ENCODE measurements around the gene LYL1. TPM values are rescaled to one million over a fixed set of nuclear protein-coding genes. Genes with fewer than 3 reads are reported as not detected.

LYL1 gene
- total RNA-seq, 1 donor from 2014 or later = 0.50 TPM

DNA sequence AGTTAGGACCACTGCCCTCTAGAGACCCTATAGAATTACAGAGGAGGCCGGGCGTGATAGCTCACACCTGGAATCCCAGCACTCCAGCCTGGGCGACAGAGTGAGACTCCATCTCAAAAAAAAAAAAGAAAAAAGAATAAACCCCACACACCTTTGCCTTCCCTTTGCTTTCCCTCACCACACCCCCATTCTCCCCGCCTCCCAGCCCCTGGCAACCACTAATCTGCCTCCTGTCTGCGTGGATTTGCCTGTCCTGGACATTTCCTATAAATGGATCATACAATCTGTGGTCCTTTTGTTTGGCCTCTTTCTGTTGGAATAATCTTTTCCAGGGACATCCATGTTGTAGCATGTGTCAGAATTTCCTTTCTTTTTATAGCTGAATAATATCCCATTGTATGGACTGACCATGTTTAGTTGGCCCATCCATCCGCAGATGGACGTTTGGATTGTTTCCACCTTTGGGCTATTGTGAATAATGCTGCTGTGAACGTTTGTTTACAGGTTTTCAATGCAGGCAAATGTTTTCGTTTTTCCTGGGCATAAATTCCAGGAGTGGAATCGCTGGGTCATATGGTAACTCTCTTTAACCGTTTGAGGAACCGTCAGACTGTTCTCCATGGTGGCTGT is 30.7 kb upstream of the LYL1 start:
- Mint-ChIP-seq H3K4me1 (ENCODE audit: low read depth) (peaks cover 7% of the 10 kb centered on the region), H3K4me3 (ENCODE audit: low read depth) (no peak overlapping the region)

DNA sequence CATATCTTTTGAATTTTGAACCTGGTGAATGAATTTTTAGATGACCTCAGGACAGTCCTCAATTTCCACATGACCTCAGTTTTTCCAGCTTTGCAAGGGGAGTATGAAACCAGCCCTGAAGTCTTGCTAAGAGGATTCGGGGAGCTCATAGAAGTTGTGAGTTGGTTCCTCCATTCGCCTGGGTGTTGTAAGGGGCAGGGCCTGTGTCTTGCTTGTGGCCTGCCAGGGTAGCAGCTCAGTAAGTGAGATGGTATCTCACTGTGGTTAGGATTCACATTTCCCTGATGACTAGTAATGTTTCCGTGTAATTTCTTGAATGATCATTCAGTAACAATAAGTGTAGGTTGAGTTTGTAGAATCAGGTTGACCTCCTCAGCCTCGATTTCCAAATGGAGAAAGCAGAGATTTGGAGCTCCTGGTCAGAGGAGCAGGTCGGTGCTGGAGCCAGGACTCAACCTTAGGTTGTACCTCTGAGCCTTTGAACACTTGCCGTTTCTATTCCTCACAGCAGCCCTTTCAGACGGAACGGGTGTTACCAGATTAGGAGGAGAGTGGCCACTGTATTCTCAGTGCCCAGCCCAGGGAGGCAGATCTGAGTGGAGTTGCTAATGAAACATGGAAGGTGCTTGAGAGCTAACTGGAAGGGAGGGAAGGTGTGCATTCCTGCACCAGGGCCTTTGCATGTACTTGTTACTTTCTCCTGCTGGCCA is 30.0 kb upstream of the LYL1 start:
- DNase-seq (ENCODE audit: low spot score, unreplicated experiment) = no peak
- H3K36me3 Mint-ChIP-seq (ENCODE audit: insufficient read depth) = no peaks in the 10 kb centered on the region

More for the DNA sequence above, 30.7 kb upstream of the LYL1 start:
- TF ChIP-seq, protein P1, sequence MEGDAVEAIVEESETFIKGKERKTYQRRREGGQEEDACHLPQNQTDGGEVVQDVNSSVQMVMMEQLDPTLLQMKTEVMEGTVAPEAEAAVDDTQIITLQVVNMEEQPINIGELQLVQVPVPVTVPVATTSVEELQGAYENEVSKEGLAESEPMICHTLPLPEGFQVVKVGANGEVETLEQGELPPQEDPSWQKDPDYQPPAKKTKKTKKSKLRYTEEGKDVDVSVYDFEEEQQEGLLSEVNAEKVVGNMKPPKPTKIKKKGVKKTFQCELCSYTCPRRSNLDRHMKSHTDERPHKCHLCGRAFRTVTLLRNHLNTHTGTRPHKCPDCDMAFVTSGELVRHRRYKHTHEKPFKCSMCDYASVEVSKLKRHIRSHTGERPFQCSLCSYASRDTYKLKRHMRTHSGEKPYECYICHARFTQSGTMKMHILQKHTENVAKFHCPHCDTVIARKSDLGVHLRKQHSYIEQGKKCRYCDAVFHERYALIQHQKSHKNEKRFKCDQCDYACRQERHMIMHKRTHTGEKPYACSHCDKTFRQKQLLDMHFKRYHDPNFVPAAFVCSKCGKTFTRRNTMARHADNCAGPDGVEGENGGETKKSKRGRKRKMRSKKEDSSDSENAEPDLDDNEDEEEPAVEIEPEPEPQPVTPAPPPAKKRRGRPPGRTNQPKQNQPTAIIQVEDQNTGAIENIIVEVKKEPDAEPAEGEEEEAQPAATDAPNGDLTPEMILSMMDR (IDR thresholded peaks at IDR 0.05; ENCODE audit: unreplicated experiment) = no peak
- H3K9me3 Mint-ChIP-seq (ENCODE audit: low read depth) = no peaks in the 10 kb centered on the region
- DNase-seq (ENCODE audit: low spot score, unreplicated experiment) = no peak
- no peaks in the 10 kb centered on the region for H3K27me3 Mint-ChIP-seq
- peak overlapping the region; percentile 4 for H3K27ac Mint-ChIP-seq
- no peaks in the 10 kb centered on the region for H3K36me3 Mint-ChIP-seq (ENCODE audit: insufficient read depth)

DNA sequence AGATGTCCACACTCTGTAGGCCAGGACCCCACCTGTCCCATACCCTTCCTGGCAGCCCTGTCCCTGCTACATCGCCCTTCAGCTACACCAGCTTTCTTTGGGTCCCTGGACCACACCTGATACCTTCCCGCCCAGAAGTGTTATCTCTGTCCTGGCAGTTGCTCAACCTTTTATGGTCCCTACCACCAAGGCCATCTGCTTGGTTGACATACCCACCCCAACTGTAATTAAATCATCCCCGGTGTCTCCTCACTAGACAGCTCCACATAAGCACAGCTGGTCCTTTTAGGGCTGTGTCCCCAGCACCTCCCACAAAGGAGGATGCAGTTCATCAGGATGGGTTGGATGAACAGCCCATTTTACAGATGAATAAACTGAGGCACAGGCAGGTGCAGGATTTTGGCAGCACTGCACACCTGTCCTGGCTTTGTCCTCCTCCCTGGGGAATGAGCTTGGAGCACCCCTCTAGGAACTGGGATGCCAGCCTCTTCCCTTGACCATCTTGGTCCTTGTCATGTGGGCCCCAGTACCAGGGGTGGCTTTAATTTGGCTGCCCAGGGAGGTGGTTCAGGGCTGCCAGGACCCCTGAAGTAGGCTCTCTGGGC is 28.3 kb upstream of the LYL1 start:
- Mint-ChIP-seq H3K9me3 (ENCODE audit: low read depth) (no peaks in the 10 kb centered on the region), H3K4me3 (ENCODE audit: low read depth) (no peak overlapping the region), H3K4me1 (ENCODE audit: low read depth) (peaks cover 15% of the 10 kb centered on the region), H3K36me3 (ENCODE audit: insufficient read depth) (no peaks in the 10 kb centered on the region), H3K27me3 (no peaks in the 10 kb centered on the region), H3K27ac (no peak overlapping the region)
- TF ChIP-seq, protein P1 (IDR thresholded peaks at IDR 0.05; ENCODE audit: unreplicated experiment) = no peak
- no peak for DNase-seq (ENCODE audit: low spot score, unreplicated experiment)

More for the DNA sequence above, 30.0 kb upstream of the LYL1 start:
- Mint-ChIP-seq H3K4me1 (ENCODE audit: low read depth) (peaks cover 14% of the 10 kb centered on the region), H3K4me3 (ENCODE audit: low read depth) (no peak overlapping the region), H3K27me3 (no peaks in the 10 kb centered on the region), H3K9me3 (ENCODE audit: low read depth) (no peaks in the 10 kb centered on the region), H3K27ac (peak overlapping the region; percentile 9)
- TF ChIP-seq, protein P1 (IDR thresholded peaks at IDR 0.05; ENCODE audit: unreplicated experiment) = no peak

DNA sequence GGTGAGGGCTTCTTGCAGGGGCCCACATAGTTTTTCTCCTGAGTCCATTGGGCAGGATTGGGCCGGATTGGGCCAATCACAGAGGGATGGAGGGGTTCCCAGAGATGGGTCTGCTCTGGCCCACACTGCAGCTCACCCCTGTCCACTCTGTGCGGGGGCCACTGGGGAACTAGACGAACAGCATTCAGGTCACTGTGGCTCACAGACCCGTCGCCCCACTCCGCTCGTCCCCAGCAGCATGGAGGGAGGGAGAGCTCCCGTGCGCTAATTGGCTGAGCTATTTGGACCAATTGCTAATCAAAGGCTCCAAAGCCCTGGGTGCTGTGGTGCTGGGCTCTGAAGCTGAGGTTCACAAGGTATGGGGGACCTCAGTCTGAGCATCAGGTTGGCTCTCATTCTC is 26.7 kb upstream of the LYL1 start:
- no peak for DNase-seq (ENCODE audit: low spot score, unreplicated experiment)
- H3K36me3 Mint-ChIP-seq (ENCODE audit: insufficient read depth) = no peaks in the 10 kb centered on the region
- TF ChIP-seq, protein P1 (IDR thresholded peaks at IDR 0.05; ENCODE audit: unreplicated experiment) = no peak
- H3K27me3 Mint-ChIP-seq = no peaks in the 10 kb centered on the region
- H3K9me3 Mint-ChIP-seq (ENCODE audit: low read depth) = no peaks in the 10 kb centered on the region
- peaks cover 15% of the 10 kb centered on the region for H3K4me1 Mint-ChIP-seq (ENCODE audit: low read depth)
- H3K27ac Mint-ChIP-seq = no peak overlapping the region
- H3K4me3 Mint-ChIP-seq (ENCODE audit: low read depth) = no peak overlapping the region

DNA sequence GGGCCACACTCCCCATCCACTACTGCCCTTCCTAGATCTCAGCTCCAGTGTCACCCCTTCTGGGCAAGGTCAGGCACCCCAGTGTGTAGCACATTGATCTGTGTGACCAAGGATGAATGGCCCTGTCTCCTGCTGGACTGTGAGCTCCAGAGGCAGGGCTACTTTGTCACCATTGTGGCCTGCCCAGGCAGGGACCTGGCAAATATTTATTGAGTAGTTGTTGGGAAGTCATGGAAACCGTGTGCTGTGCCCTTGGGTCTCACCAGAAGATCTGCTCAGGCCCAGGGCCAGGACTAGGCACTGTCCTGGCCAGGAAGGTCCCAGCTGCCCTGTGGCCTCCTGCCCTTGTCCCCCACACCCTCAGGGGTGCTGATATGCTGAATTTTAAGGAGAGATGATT is 25.9 kb upstream of the LYL1 start:
- no peak overlapping the region for H3K4me3 Mint-ChIP-seq (ENCODE audit: low read depth)

More for the DNA sequence above, 25.9 kb upstream of the LYL1 start:
- TF ChIP-seq, protein P1 (IDR thresholded peaks at IDR 0.05; ENCODE audit: unreplicated experiment) = no peak
- Mint-ChIP-seq H3K27ac (peak overlapping the region; percentile 87), H3K27me3 (no peaks in the 10 kb centered on the region), H3K4me1 (ENCODE audit: low read depth) (peaks cover 15% of the 10 kb centered on the region), H3K9me3 (ENCODE audit: low read depth) (no peaks in the 10 kb centered on the region), H3K36me3 (ENCODE audit: insufficient read depth) (no peaks in the 10 kb centered on the region)
- no peak for DNase-seq (ENCODE audit: low spot score, unreplicated experiment)

Measured in progenitor cell of endocrine pancreas (in vitro differentiated cells).